Panc1 (cell line): ENCODE data around the gene EVX2. TPM values are rescaled to one million over a fixed set of nuclear protein-coding genes. Genes with fewer than 3 reads are reported as not detected.

Experiments
- ATAC-seq: fragments of 200-7000 bp; cut with Tn5 transposase; 2 replicates; pipeline ENCODE4 v1.9.1; 2020; ENCODE audit warnings: mild to moderate bottlenecking, moderate library complexity
- BruUV-seq: library from RNA; stranded (reverse); fragments of 400-500 nt; replicated peaks from 2 replicates; lab custom pipeline; 2021; lab: Mats Ljungman, UMichigan
- CTCF ChIA-PET: fragments of 300-600 bp; sonication (Branson Sonifier 250); formaldehyde crosslinking; loops from one replicate; lab custom pipeline; 2022; ENCODE audit warnings: antibody characterized with exemption; lab: Charles Lee
- POLR2A ChIA-PET: fragments of 300-600 bp; sonication (Branson Sonifier 250); formaldehyde crosslinking; loops from one replicate; lab custom pipeline; 2022; ENCODE audit warnings: antibody characterized with exemption; lab: Charles Lee
- DNase-seq: peaks from one replicate; pipeline ENCODE4 v3.0.0-alpha.2; 2010; ENCODE audit warnings: low read depth, low spot score
- H3K27ac ChIP-seq: 2 replicates; pipeline ENCODE4 v1.5.1; 2011; ENCODE audit warnings: mild to moderate bottlenecking, low read length, inconsistent platforms
- H3K27me3 ChIP-seq: fragments of 200-500 bp; sonication (Bioruptor generic); 2 replicates; pipeline ENCODE4 v1.6.0; 2014; ENCODE audit warnings: low read length, inconsistent platforms; ENCODE audit not compliant: control insufficient read depth, insufficient read depth
- H3K36me3 ChIP-seq: fragments of 200-500 bp; sonication (Bioruptor generic); 2 replicates; pipeline ENCODE4 v1.5.1; 2014; ENCODE audit warnings: inconsistent platforms, mild to moderate bottlenecking, low read length, moderate library complexity; ENCODE audit not compliant: control insufficient read depth, insufficient read depth
- H3K4me1 ChIP-seq: 2 replicates; pipeline ENCODE4 v1.5.1; 2011; ENCODE audit warnings: inconsistent platforms, mild to moderate bottlenecking, low read length, moderate library complexity; ENCODE audit not compliant: control insufficient read depth, insufficient read depth
- H3K4me3 ChIP-seq, 2 experiments: 2 replicates each; pipeline ENCODE4 v1.5.1; 2011 to 2012; ENCODE audit warnings: low read depth in 2 of 2, low read length in 2 of 2, mild to moderate bottlenecking in 2 of 2, inconsistent platforms in 1 of 2, moderate library complexity in 1 of 2
- H3K9me3 ChIP-seq: fragments of 200-500 bp; sonication (Bioruptor generic); 2 replicates; pipeline ENCODE4 v1.5.1; 2014; ENCODE audit warnings: low read depth, mild to moderate bottlenecking, inconsistent platforms, low read length, moderate library complexity; ENCODE audit not compliant: control insufficient read depth, insufficient read depth
- CTCF ChIP-seq: fragments of 450-650 bp; IDR thresholded peaks from 2 replicates; pipeline ENCODE4 v1.5.1; 2017; ENCODE audit warnings: mild to moderate bottlenecking
- POLR2AphosphoS5 ChIP-seq: IDR thresholded peaks from 2 replicates; pipeline ENCODE4 v1.6.1; 2012; ENCODE audit warnings: mild to moderate bottlenecking, low read depth, low read length, moderate library complexity
- SIN3A ChIP-seq: IDR thresholded peaks from 2 replicates; pipeline ENCODE4 v1.6.1; 2012; ENCODE audit warnings: low read depth, mild to moderate bottlenecking, low read length, moderate library complexity, borderline replicate concordance; ENCODE audit not compliant: insufficient read depth
- TCF7L2 ChIP-seq: IDR thresholded peaks from 2 replicates; pipeline ENCODE4 v1.6.1; 2011; ENCODE audit warnings: mild to moderate bottlenecking, low read depth, low read length, inconsistent platforms
- in situ Hi-C: cut with HindIII; loops from 2 replicates; pipeline ENCODE4 v1.10.0; 2016; ENCODE audit warnings: low sequenced_read_pairs, low pct_unique_long_range_greater_than_20kb
- intact Hi-C: fragments of 100-400 bp; cut with micrococcal nuclease; formaldehyde crosslinking; loops from one replicate; pipeline ENCODE4 v1.10.0; 2022; ENCODE audit not compliant: unreplicated experiment
- total RNA-seq: library from RNA; stranded (reverse); gene quantifications from one replicate; pipeline ENCODE4 v1.2.1, GENCODE V29; 2021; ENCODE audit not compliant: unreplicated experiment
- TF ChIP-seq, protein P1 (sequence below), 2 experiments: IDR thresholded peaks; 2 replicates each; pipeline ENCODE4 v1.6.1; 2011 to 2012; ENCODE audit warnings: low read depth in 2 of 2, control low read depth in 1 of 2, low read length in 1 of 2, mild to moderate bottlenecking in 1 of 2, moderate library complexity in 1 of 2; ENCODE audit not compliant: insufficient read depth in 1 of 2

EVX2 gene
- total RNA-seq, 1 experiment from 2014 or later = not detected

GRCh38 chr2:176115883-176116813 lies 32.4 kb upstream of the EVX2 start, which contains the start of gene HOXD10:
Gene HOXD10 (plus strand): TSS chr2:176116778. CDS start chr2:176116834, 56 bp downstream.
- in situ Hi-C loops = no loop called here
- Histone ChIP-seq H3K27me3 (peaks cover 2% of the 10 kb centered on the region; the same call in 1 of the 2 replicates), H3K27ac (no peak within 1 kb of the TSS), H3K9me3 (no peaks in the 10 kb centered on the region), H3K36me3 (no peaks in the 10 kb centered on the region), H3K4me3 (no peak within 1 kb of the TSS), H3K4me1 (0 out of 2 replicates have a peak, but pooled peaks cover 3% of the 10 kb centered on the region)
- DNase-seq (no peak), ATAC-seq (no peak)
- intact Hi-C loops = no loop called here
- TF ChIP-seq SIN3A = no peak
- TF ChIP-seq CTCF = no peak
- TF ChIP-seq POLR2AphosphoS5 = no peak
- TF ChIP-seq TCF7L2 = no peak
- TF ChIP-seq, protein P1, sequence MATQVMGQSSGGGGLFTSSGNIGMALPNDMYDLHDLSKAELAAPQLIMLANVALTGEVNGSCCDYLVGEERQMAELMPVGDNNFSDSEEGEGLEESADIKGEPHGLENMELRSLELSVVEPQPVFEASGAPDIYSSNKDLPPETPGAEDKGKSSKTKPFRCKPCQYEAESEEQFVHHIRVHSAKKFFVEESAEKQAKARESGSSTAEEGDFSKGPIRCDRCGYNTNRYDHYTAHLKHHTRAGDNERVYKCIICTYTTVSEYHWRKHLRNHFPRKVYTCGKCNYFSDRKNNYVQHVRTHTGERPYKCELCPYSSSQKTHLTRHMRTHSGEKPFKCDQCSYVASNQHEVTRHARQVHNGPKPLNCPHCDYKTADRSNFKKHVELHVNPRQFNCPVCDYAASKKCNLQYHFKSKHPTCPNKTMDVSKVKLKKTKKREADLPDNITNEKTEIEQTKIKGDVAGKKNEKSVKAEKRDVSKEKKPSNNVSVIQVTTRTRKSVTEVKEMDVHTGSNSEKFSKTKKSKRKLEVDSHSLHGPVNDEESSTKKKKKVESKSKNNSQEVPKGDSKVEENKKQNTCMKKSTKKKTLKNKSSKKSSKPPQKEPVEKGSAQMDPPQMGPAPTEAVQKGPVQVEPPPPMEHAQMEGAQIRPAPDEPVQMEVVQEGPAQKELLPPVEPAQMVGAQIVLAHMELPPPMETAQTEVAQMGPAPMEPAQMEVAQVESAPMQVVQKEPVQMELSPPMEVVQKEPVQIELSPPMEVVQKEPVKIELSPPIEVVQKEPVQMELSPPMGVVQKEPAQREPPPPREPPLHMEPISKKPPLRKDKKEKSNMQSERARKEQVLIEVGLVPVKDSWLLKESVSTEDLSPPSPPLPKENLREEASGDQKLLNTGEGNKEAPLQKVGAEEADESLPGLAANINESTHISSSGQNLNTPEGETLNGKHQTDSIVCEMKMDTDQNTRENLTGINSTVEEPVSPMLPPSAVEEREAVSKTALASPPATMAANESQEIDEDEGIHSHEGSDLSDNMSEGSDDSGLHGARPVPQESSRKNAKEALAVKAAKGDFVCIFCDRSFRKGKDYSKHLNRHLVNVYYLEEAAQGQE (IDR thresholded peaks at IDR 0.05; ENCODE audit: insufficient read depth in 1 of 2, low read depth in 2 of 2, low read length in 1 of 2) = no peak
- POLR2A ChIA-PET = no interaction called here
- no TSS peak for BruUV-seq
- CTCF ChIA-PET = no interaction called here

- H3K27me3 ChIP-seq = peaks cover 5% of the 10 kb centered on the region; the same call in 1 of the 2 replicates
- in situ Hi-C loops = no loop called here
- POLR2A ChIA-PET = no interaction called here
- no peaks in the 10 kb centered on the region for H3K9me3 ChIP-seq
- BruUV-seq = no TSS peak
- no peak overlapping the region for H3K4me3 ChIP-seq
- H3K36me3 ChIP-seq = no peaks in the 10 kb centered on the region
- intact Hi-C loops = no loop called here
- ATAC-seq (no peak), DNase-seq (no peak)
- H3K27ac ChIP-seq = no peak overlapping the region
- CTCF ChIA-PET = no interaction called here
- TF ChIP-seq CTCF = no peak
- no peak for TF ChIP-seq TCF7L2
- TF ChIP-seq SIN3A = no peak
- TF ChIP-seq, protein P1 (IDR thresholded peaks at IDR 0.05; ENCODE audit: insufficient read depth in 1 of 2, low read depth in 2 of 2, low read length in 1 of 2) = no peak
- no peak for TF ChIP-seq POLR2AphosphoS5
- 0 out of 2 replicates have a peak, but pooled peaks cover 3% of the 10 kb centered on the region for H3K4me1 ChIP-seq
These were observed 31.3 kb upstream of the EVX2 start for GRCh38 chr2:176114930-176115625.
